Erythroblast (primary cell): ENCODE results near the gene ATP8B1.

ENCODE experiments used
- GATA1 ChIP-seq: IDR thresholded peaks from 2 replicates; pipeline ENCODE4 v1.6.1; 2011; ENCODE audit warnings: low read depth, mild to moderate bottlenecking, control low read depth, low read length, moderate library complexity
- POLR2A ChIP-seq: IDR thresholded peaks from 2 replicates; pipeline ENCODE4 v1.6.1; 2011; ENCODE audit warnings: mild to moderate bottlenecking, low read length

DNA sequence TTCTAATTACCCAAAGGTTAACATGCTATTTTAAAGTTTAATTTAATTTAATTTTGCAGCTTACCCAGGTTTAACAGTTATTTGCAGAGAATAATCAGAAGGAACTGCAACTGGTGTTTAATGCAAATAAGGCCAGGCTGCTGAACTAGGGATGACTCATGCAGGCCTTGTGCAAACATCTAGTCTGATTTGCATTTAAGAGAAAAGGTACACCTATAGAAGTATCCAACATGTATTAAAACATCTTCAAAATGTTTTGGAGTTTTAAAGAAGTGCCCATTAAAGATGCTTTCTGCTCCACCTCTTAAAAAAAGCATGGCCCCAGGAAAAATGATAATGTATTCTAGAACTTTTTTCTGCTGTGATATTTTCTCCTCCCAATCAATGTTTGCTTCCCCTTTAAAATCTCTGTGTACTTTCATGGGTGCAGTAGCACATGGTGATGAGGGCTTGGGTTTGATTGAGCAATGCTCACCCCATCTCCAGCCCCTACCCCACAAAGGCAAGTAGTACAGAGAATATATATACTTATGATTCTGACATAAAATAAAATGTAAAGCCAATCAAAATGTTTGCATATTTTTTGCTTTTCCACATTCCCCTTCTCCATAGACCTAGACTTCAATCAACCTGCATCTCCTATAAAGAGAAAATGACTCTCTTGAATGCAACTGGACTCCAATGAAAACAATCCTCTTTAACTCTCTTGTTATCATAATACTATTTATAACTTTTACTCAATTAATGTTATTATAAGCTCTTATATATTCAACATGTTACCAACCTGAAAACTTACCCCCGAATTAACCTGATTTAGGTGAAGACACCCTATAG, 54.1 kb downstream of the ATP8B1 start:
- no peak for TF ChIP-seq POLR2A
- no peak for TF ChIP-seq GATA1
